WERI-Rb-1 (cell line): ENCODE data around the gene CLCNKA.

Source experiments
- DNase-seq: peaks from one replicate; pipeline ENCODE4 v3.0.0-alpha.2; 2020
- H3K27ac ChIP-seq: fragments of 250-450 bp; sonication (Bioruptor Pico); 2 replicates; pipeline ENCODE4 v1.5.1; 2020; ENCODE audit warnings: mild to moderate bottlenecking, moderate library complexity
- H3K27me3 ChIP-seq: fragments of 250-450 bp; sonication (Bioruptor Pico); 2 replicates; pipeline ENCODE4 v1.5.1; 2021; ENCODE audit warnings: mild to moderate bottlenecking, low read depth, moderate library complexity; ENCODE audit not compliant: insufficient read depth, severe bottlenecking
- H3K36me3 ChIP-seq: fragments of 250-450 bp; sonication (Bioruptor Pico); 2 replicates; pipeline ENCODE4 v1.5.1; 2020; ENCODE audit warnings: mild to moderate bottlenecking, moderate library complexity
- H3K4me3 ChIP-seq: 2 replicates; pipeline ENCODE4 v1.5.1; 2011; ENCODE audit warnings: low read depth, mild to moderate bottlenecking, control low read depth, low read length
- H3K9me3 ChIP-seq: fragments of 250-450 bp; sonication (Bioruptor Pico); 2 replicates; pipeline ENCODE4 v1.5.1; 2021; ENCODE audit warnings: mild to moderate bottlenecking, moderate library complexity; ENCODE audit not compliant: severe bottlenecking
- TF ChIP-seq, protein P1 (sequence below): IDR thresholded peaks from 2 replicates; pipeline ENCODE4 v1.5.1; 2011; ENCODE audit warnings: low read depth, mild to moderate bottlenecking, control low read depth, inconsistent platforms, low read length

The CLCNKA gene

DNA sequence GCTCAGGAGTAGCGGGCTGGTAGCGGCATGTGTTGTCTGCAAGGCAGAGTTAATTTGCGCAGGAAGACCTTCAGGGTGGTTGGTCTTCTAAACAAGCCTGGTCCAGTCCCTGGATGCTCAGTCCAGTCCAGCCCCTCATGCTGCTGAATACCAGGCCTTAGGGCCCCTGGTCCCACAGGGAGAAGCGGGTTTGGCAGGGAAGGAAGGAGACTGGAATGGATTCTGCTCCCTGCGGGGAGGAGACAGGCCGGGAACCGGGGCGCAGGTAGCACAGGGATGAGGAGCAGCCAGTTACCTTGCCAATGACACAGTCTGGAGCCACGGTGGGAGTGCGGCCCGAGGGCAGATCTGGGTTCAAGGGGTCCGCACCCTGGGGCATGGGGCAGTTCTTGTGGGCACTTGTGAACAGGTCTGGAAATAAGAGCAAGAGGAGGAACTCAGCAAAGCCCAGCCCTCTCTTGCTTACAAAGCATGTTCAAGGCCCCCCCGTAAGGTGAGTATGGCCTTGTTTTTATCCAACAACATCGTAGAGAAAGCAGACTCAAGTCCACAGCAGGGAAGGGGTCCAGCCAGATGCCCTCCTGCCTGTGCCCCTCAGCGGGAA lies 41.5 kb downstream of the CLCNKA start:
- no peaks in the 10 kb centered on the region for H3K9me3 ChIP-seq
- H3K27ac ChIP-seq, result no peak overlapping the region
- no peaks in the 10 kb centered on the region for H3K27me3 ChIP-seq
- TF ChIP-seq, protein P1, sequence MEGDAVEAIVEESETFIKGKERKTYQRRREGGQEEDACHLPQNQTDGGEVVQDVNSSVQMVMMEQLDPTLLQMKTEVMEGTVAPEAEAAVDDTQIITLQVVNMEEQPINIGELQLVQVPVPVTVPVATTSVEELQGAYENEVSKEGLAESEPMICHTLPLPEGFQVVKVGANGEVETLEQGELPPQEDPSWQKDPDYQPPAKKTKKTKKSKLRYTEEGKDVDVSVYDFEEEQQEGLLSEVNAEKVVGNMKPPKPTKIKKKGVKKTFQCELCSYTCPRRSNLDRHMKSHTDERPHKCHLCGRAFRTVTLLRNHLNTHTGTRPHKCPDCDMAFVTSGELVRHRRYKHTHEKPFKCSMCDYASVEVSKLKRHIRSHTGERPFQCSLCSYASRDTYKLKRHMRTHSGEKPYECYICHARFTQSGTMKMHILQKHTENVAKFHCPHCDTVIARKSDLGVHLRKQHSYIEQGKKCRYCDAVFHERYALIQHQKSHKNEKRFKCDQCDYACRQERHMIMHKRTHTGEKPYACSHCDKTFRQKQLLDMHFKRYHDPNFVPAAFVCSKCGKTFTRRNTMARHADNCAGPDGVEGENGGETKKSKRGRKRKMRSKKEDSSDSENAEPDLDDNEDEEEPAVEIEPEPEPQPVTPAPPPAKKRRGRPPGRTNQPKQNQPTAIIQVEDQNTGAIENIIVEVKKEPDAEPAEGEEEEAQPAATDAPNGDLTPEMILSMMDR, result no peak
- H3K4me3 ChIP-seq, result no peak overlapping the region
- H3K36me3 ChIP-seq, result no peaks in the 10 kb centered on the region
- no peak for DNase-seq

DNA sequence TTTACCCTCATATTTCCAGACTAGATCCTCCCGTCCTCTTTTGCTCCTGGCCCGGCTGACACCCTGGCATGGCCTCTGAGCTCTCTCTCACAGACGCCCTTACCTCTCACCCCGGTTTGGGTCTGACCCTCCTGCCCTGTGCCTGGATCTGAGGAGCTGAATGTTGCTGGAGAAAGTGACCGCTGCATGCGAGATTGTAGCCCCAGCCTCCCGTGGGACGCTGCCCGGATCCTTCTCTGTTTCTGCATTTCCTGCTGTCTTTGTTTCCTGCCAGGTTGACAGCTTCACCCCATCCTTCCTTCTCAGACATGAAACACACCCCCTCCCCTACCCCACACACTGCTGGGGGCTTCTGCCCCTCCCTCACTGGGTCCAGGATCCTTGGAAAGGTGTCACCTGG lies 42.1 kb downstream of the CLCNKA start:
- no peaks in the 10 kb centered on the region for H3K36me3 ChIP-seq
- TF ChIP-seq, protein P1, result no peak
- no peak for DNase-seq
- no peak overlapping the region for H3K27ac ChIP-seq
- no peaks in the 10 kb centered on the region for H3K27me3 ChIP-seq
- H3K9me3 ChIP-seq, result no peaks in the 10 kb centered on the region
- H3K4me3 ChIP-seq, result no peak overlapping the region

DNA sequence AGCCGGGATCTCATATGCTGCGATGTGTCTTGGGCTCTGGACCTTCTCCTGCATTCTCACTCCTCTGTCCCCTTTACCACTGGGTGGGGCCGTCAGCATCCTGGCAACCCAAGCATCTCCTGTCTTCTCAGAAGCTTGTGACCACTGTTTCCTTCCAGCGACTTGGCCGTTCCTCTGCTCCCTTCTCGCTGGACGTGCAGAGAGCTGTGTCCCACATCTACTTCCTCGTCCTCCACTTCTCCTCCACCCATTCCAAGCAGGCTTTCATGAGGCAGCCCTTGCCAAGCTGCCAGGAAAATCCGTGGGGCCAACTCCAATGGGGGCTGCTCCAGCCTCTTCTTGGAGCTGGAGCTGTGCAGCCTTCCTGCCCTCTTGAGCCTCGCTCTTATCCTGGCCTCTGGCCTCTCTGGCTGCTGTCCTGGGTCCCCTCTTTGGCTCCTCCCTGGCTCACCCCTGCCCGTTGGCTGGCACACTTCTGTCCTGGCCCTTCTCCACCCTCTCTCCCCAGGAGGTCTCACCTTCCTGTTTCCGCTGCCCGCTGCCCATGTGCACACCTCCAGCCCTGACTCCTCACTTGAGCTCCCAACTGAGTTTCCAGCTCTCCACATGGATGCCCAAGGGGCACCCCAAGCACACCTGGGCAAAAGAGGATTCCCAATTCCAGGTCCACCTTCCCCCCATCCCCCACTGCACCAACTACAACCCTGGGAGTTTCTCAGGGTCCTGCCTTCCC lies 42.9 kb downstream of the CLCNKA start:
- H3K9me3 ChIP-seq, result no peaks in the 10 kb centered on the region
- H3K27ac ChIP-seq, result no peak overlapping the region
- no peak for DNase-seq
- no peak overlapping the region for H3K4me3 ChIP-seq
- H3K27me3 ChIP-seq, result no peaks in the 10 kb centered on the region
- no peaks in the 10 kb centered on the region for H3K36me3 ChIP-seq
- TF ChIP-seq, protein P1, result no peak

DNA sequence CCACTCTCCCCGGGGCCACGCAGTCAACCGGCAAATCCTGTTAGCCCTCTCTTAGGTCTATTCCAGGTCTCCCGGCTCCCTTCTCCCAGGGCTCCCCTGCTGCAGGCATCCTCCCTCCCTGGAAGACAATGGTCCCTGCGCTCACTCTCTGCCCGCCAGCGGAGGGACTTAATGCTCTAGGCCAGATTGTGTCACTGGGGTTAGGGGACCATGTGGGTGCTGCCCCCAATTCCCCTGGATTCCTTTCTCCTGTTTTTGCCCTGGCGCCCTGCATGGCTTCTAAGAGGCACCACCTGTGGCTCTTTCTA lies 43.4 kb downstream of the CLCNKA start:
- Histone ChIP-seq H3K27ac (no peak overlapping the region), H3K4me3 (no peak overlapping the region), H3K36me3 (no peaks in the 10 kb centered on the region), H3K27me3 (no peaks in the 10 kb centered on the region), H3K9me3 (no peaks in the 10 kb centered on the region)
- no peak for DNase-seq
- TF ChIP-seq, protein P1, result no peak

DNA sequence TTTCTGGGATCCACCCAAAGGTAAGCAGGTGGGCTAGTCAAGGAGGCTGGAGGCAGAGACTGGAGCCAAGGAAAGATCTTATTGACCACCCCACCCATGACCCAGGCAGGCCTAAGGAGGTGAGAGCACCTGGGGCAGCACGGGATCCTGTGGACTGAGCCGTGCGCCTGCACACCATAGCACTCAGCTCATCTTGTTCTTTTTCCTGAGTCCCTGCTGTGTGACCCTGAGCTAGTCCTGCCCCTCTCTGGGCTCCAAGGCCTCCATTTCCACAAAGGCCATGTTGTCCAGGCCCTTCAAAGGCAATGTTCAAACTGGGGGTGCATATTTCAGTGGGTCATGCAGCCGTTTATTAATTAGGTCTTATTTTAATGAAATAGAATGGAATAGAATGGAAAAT lies 44.4 kb downstream of the CLCNKA start:
- no peak for DNase-seq
- Histone ChIP-seq H3K27ac (no peak overlapping the region), H3K4me3 (no peak overlapping the region), H3K9me3 (no peaks in the 10 kb centered on the region), H3K36me3 (no peaks in the 10 kb centered on the region), H3K27me3 (no peaks in the 10 kb centered on the region)
- TF ChIP-seq, protein P1, result no peak

DNA sequence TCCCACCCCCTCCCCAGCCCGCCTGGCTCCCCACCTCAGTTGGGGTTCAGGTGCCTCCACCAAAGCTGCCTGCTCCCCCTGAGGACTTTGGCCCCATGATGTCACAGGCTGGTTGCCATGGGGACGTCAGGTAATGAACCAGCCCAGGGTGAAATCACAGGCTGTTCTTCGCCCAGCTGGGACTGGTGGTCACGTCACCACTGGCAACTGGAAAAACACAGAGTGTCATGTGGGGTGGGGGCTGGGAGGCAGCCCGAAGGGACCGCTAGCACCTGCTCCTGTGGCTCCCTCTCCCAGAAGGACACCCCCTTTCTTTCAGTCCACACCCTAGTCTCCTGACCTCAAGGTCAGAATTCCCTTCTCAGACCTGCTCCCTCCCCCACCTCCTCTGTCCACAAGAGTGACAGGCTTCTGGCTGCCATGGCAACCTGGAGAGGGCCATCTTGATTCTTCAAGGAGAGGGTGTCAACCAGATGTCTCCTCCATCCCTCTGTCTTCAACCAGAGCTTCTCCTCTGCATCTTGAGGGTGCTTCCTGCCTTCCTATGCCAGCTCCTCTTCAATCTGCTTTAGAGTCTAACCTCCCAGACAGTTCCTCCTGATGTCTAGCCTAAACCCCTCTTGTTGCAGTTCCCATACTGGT lies 45.4 kb downstream of the CLCNKA start:
- TF ChIP-seq, protein P1, result no peak
- DNase-seq, result no peak
- H3K4me3 ChIP-seq, result no peak overlapping the region
- no peak overlapping the region for H3K27ac ChIP-seq
- H3K36me3 ChIP-seq, result no peaks in the 10 kb centered on the region
- no peaks in the 10 kb centered on the region for H3K27me3 ChIP-seq
- no peaks in the 10 kb centered on the region for H3K9me3 ChIP-seq
